PFSK-1 (cell line): ENCODE results near the gene IL15.

Experiments
- FOXP2 ChIP-seq: optimal IDR thresholded peaks from 2 replicates; pipeline ENCODE3; 2011; ENCODE audit warnings: borderline replicate concordance, control low read depth, inconsistent platforms; ENCODE audit not compliant: insufficient read depth; ENCODE audit errors: extremely low read length, extremely low read depth
- POLR2AphosphoS5 ChIP-seq: IDR thresholded peaks from 2 replicates; pipeline ENCODE4 v1.6.1; 2012; ENCODE audit warnings: low read depth, mild to moderate bottlenecking, control low read depth, low read length, moderate library complexity
- REST ChIP-seq, 2 experiments: IDR thresholded peaks; 2 replicates each; pipeline versions ENCODE4 v1.6.1 to v1.8.0; 2011 to 2012; ENCODE audit warnings: low read depth in 2 of 2, low read length in 2 of 2, control low read depth in 1 of 2, inconsistent platforms in 1 of 2, mild to moderate bottlenecking in 1 of 2, moderate library complexity in 1 of 2; ENCODE audit not compliant: insufficient read depth in 1 of 2
- SIN3A ChIP-seq: IDR thresholded peaks from 2 replicates; pipeline ENCODE4 v1.6.1; 2012; ENCODE audit warnings: mild to moderate bottlenecking, low read length, moderate library complexity, borderline replicate concordance; ENCODE audit not compliant: insufficient read depth
- TAF1 ChIP-seq: IDR thresholded peaks from 2 replicates; pipeline ENCODE4 v1.6.1; 2012; ENCODE audit warnings: low read length, control low read depth, borderline replicate concordance; ENCODE audit not compliant: insufficient read depth

- TF ChIP-seq REST (IDR thresholded peaks at IDR 0.05; ENCODE audit: insufficient read depth in 1 of 2, low read depth in 2 of 2, low read length in 2 of 2) (no peak), POLR2AphosphoS5 (no peak), TAF1 (no peak), SIN3A (no peak), FOXP2 (no peak)
Observed at GRCh38 chr4:141761926-141762325, 125.5 kb downstream of the IL15 start.
